Loucy (cell line): ENCODE measurements around the gene CENPE.

Source experiments
- H2AFZ ChIP-seq: fragments of 200-600 bp; sonication (generic); 2 replicates; pipeline ENCODE4 v1.6.0; 2016; ENCODE audit warnings: antibody characterized with exemption, mild to moderate bottlenecking, low read length, moderate library complexity
- H3F3A ChIP-seq: fragments of 200-600 bp; 2 replicates; pipeline ENCODE4 v1.6.0; 2016; ENCODE audit warnings: antibody characterized with exemption, low read depth, mild to moderate bottlenecking
- H3K27me3 ChIP-seq: fragments of 200-600 bp; sonication (generic); 2 replicates; pipeline ENCODE4 v1.6.1; 2014; ENCODE audit warnings: low read length, mild to moderate bottlenecking; ENCODE audit not compliant: insufficient read depth, poor library complexity, severe bottlenecking
- H3K36me3 ChIP-seq: fragments of 200-600 bp; sonication (generic); 2 replicates; pipeline ENCODE4 v1.6.1; 2016; ENCODE audit warnings: low read length; ENCODE audit not compliant: insufficient read depth
- H3K4me1 ChIP-seq: fragments of 200-600 bp; sonication (generic); 2 replicates; pipeline ENCODE4 v1.5.1; 2014; ENCODE audit warnings: low read length, mild to moderate bottlenecking; ENCODE audit not compliant: insufficient read depth, poor library complexity, severe bottlenecking
- H3K4me2 ChIP-seq: fragments of 200-600 bp; sonication (generic); 2 replicates; pipeline ENCODE4 v1.6.0; 2014; ENCODE audit warnings: antibody characterized with exemption, low read length, low read depth, mild to moderate bottlenecking; ENCODE audit not compliant: poor library complexity, severe bottlenecking
- H3K4me3 ChIP-seq: fragments of 200-600 bp; sonication (generic); 2 replicates; pipeline ENCODE4 v1.5.1; 2014; ENCODE audit warnings: low read length, mild to moderate bottlenecking, mixed read lengths; ENCODE audit not compliant: poor library complexity, severe bottlenecking
- H3K79me2 ChIP-seq: fragments of 200-600 bp; sonication (generic); 2 replicates; pipeline ENCODE4 v1.6.1; 2014; ENCODE audit warnings: low read length; ENCODE audit not compliant: insufficient read depth
- H3K9ac ChIP-seq: fragments of 200-600 bp; sonication (generic); 2 replicates; pipeline ENCODE4 v1.6.0; 2014; ENCODE audit warnings: mild to moderate bottlenecking, low read depth, low read length, moderate library complexity; ENCODE audit not compliant: poor library complexity, severe bottlenecking
- H3K9me2 ChIP-seq: fragments of 200-600 bp; sonication (generic); replicated peaks from 2 replicates; pipeline ENCODE4 v1.6.1; 2016; ENCODE audit warnings: low read depth, low read length, mixed read lengths
- H3K9me3 ChIP-seq: fragments of 200-600 bp; sonication (generic); 2 replicates; pipeline ENCODE4 v1.6.1; 2014; ENCODE audit warnings: mild to moderate bottlenecking, antibody characterized with exemption, low read length, low read depth; ENCODE audit not compliant: insufficient read depth
- H4K20me1 ChIP-seq: fragments of 200-600 bp; sonication (generic); 2 replicates; pipeline ENCODE4 v1.6.0; 2014; ENCODE audit warnings: antibody characterized with exemption, low read length, mild to moderate bottlenecking; ENCODE audit not compliant: insufficient read depth, poor library complexity, severe bottlenecking
- EZH2phosphoT487 ChIP-seq: fragments of 200-600 bp; IDR thresholded peaks from 2 replicates; pipeline ENCODE4 v1.6.1; 2018; ENCODE audit warnings: antibody characterized with exemption, mild to moderate bottlenecking, moderate library complexity, borderline replicate concordance
- TF ChIP-seq, protein P1 (sequence below): fragments of 200-600 bp; sonication (generic); conservative IDR thresholded peaks from 2 replicates; pipeline ENCODE4 v1.5.1; 2014; ENCODE audit warnings: mild to moderate bottlenecking, antibody characterized with exemption, low read length

CENPE gene

DNA sequence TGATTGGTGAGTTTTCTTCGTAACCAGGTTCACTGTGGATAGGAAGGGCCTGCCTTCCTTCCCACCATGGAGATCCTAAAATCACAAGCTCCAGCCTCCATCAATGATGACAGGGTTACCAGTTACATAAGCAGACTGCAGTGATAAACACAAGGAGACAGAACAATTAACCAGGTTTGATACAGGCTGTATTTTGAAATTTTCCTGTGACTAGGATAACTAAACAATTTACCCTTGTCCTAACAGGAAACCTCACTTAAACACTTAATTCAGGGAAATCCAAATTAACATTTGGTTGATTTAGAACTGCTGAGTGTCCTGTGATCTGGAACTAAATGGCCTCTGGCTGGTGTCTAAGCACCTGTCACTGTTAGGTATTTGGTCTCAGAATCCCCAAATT is 118.5 kb downstream of the CENPE start:
- Histone ChIP-seq H3K27me3 (no peaks in the 10 kb centered on the region), H3K4me1 (peaks cover 15% of the 10 kb centered on the region), H3K4me2 (no peak overlapping the region), H3F3A (no peaks in the 10 kb centered on the region), H3K9me3 (no peaks in the 10 kb centered on the region), H3K79me2 (peaks cover 15% of the 10 kb centered on the region), H3K9me2 (no peaks in the 10 kb centered on the region), H3K36me3 (no peaks in the 10 kb centered on the region), H3K4me3 (no peak overlapping the region), H3K9ac (no peak overlapping the region), H2AFZ (no peak overlapping the region), H4K20me1 (peaks cover 4% of the 10 kb centered on the region)
- no peak for TF ChIP-seq EZH2phosphoT487
- TF ChIP-seq, protein P1, sequence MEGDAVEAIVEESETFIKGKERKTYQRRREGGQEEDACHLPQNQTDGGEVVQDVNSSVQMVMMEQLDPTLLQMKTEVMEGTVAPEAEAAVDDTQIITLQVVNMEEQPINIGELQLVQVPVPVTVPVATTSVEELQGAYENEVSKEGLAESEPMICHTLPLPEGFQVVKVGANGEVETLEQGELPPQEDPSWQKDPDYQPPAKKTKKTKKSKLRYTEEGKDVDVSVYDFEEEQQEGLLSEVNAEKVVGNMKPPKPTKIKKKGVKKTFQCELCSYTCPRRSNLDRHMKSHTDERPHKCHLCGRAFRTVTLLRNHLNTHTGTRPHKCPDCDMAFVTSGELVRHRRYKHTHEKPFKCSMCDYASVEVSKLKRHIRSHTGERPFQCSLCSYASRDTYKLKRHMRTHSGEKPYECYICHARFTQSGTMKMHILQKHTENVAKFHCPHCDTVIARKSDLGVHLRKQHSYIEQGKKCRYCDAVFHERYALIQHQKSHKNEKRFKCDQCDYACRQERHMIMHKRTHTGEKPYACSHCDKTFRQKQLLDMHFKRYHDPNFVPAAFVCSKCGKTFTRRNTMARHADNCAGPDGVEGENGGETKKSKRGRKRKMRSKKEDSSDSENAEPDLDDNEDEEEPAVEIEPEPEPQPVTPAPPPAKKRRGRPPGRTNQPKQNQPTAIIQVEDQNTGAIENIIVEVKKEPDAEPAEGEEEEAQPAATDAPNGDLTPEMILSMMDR: no peak

DNA sequence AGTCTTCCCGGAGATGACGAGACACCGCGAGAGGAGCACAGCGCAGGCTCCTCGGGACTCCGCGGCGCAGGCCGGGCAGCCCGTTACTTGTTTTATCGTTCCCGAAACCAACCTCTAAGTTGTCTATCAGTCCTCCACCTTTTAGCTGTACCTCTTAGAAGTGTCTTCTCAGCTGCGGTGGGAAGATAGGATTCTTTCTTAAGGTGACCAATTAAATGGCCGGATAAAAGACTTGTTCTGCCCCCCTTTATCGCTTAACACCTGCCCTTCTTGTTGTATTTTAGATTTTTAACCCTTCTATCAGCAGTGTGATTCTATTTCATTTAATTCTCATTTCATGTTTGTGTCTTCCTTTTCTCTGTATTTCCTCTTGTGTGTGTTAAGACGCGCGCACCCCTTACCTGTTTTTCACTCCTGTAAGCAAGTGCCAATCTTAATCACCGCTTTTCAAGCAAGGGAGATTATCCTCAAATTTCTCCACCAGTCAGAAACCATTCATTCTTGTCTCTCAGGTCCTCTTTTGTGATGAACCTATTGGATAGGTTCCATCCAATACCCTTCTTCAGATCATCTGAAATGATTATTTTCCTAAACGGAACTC is 121.3 kb downstream of the CENPE start, which contains the start of gene SLC9B2:
TSS of gene SLC9B2 (minus strand) at position 15 of the 601 bp plus-strand sequence. CDS start 9,211 bp downstream, outside the sequence.
- peaks cover 36% of the 10 kb centered on the region for H3K79me2 ChIP-seq
- peak within 1 kb of the TSS; percentile 81 for H3K9ac ChIP-seq
- H4K20me1 ChIP-seq: peaks cover 5% of the 10 kb centered on the region
- TF ChIP-seq, protein P1: no peak
- TF ChIP-seq EZH2phosphoT487: no peak
- no peaks in the 10 kb centered on the region for H3K9me3 ChIP-seq
- no peaks in the 10 kb centered on the region for H3K9me2 ChIP-seq
- no peaks in the 10 kb centered on the region for H3K27me3 ChIP-seq
- no peaks in the 10 kb centered on the region for H3K36me3 ChIP-seq
- H3F3A ChIP-seq: no peaks in the 10 kb centered on the region
- H3K4me3 ChIP-seq: peak within 1 kb of the TSS; percentile 86
- peak within 1 kb of the TSS; percentile 75 for H3K4me2 ChIP-seq
- peaks cover 32% of the 10 kb centered on the region for H3K4me1 ChIP-seq
- H2AFZ ChIP-seq: peak within 1 kb of the TSS; percentile 89

DNA sequence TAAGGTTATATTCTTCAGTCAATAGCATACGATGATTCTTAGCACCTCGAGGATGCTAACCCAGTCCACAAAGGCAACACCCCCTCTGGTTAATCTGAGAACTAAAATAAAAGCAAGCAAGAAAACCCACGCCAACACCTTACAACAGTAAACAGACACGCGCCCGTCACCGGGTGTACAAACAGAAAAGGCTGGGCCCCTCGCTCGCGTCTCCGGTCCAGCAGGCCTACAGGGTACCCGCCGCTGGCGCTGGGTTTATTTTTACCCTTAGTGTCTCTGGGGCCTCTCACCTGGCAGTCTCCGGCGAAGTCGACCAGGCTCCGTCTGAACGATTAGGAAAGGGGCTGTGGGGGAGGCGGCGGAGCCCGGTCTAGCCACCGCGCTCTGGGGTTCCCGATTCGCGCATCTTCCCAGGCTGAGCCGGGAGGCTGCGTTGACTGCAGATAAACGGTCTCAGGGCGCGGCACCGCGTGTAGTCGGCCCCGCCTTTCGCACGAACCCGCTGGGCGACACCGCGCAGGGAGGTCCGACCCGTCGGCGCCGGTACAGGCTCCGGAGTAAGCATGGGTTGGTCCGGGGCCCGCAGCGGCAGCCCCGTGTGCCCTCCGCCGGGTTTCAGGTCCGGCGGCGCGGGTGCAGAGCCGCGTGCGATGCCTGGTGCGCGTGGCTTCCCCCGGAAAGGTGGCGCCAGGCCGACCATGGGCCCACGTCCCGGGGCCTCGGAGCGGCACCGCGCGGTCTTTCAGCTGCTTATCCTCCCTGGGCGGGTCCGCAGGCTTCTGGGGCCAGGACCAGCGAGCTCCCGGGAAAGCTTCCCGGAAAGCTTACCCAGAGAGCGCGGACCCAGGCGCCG is 122.0 kb downstream of the CENPE start:
- H3F3A ChIP-seq: no peaks in the 10 kb centered on the region
- no peaks in the 10 kb centered on the region for H3K27me3 ChIP-seq
- peaks cover 36% of the 10 kb centered on the region for H3K79me2 ChIP-seq
- H3K4me1 ChIP-seq: peaks cover 32% of the 10 kb centered on the region
- no peak for TF ChIP-seq EZH2phosphoT487
- TF ChIP-seq, protein P1: peak; percentile 19; the same call in 1 of the 2 replicates
- H2AFZ ChIP-seq: peak overlapping the region; percentile 89
- H3K36me3 ChIP-seq: no peaks in the 10 kb centered on the region
- H3K9me3 ChIP-seq: no peaks in the 10 kb centered on the region
- no peaks in the 10 kb centered on the region for H3K9me2 ChIP-seq
- peaks cover 5% of the 10 kb centered on the region for H4K20me1 ChIP-seq
- H3K4me3 ChIP-seq: peak overlapping the region; percentile 86
- peak overlapping the region; percentile 75 for H3K4me2 ChIP-seq
- H3K9ac ChIP-seq: peak overlapping the region; percentile 81
